ENCODE results near the gene CAB39.

DNA sequence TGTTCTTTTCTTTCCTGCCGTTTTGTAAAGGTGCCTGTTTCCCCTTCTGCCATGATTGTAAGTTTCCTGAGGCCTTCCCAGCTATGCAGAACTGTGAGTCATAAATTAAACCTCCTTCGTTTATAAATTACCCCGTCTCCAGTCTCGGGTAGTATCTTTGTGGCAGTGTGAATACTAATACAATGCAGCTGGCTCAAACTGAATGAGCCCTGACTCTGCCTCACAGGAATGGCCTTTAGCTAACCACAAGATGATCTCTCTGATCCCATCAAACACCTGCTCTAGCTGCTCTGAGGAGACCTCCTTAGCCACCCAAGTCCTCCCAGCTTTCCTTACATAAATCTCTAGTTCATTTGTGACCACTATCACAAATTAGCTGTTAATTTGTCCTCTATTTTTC lies 41.5 kb upstream of the CAB39 start:
- TF ChIP-seq, protein P1, sequence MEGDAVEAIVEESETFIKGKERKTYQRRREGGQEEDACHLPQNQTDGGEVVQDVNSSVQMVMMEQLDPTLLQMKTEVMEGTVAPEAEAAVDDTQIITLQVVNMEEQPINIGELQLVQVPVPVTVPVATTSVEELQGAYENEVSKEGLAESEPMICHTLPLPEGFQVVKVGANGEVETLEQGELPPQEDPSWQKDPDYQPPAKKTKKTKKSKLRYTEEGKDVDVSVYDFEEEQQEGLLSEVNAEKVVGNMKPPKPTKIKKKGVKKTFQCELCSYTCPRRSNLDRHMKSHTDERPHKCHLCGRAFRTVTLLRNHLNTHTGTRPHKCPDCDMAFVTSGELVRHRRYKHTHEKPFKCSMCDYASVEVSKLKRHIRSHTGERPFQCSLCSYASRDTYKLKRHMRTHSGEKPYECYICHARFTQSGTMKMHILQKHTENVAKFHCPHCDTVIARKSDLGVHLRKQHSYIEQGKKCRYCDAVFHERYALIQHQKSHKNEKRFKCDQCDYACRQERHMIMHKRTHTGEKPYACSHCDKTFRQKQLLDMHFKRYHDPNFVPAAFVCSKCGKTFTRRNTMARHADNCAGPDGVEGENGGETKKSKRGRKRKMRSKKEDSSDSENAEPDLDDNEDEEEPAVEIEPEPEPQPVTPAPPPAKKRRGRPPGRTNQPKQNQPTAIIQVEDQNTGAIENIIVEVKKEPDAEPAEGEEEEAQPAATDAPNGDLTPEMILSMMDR (IDR thresholded peaks at IDR 0.05), result no peak
- TF ChIP-seq EZH2phosphoT487 (IDR thresholded peaks at IDR 0.05), result no peak

All from neural progenitor cell (in vitro differentiated cells).